ENCODE results near the gene KIF21A. TPM values are rescaled to one million over a fixed set of nuclear protein-coding genes. Genes with fewer than 3 reads are reported as not detected.

The KIF21A gene
- total RNA-seq, 6 experiments from 2014 or later = 0.55 to 2.7 (median 0.83) TPM

GRCh38 chr12:39419471-39419870, 23.4 kb downstream of the KIF21A start:
- H3K4me3 Mint-ChIP-seq = no peak overlapping the region
- no peak for DNase-seq
- H3K27ac Mint-ChIP-seq = no peak overlapping the region
- peaks cover 10% of the 10 kb centered on the region; the same call in 1 of the 2 replicates for H3K36me3 Mint-ChIP-seq (ENCODE audit: low read depth)
- H3K27me3 Mint-ChIP-seq (ENCODE audit: insufficient read depth) = no peaks in the 10 kb centered on the region
- no peaks in the 10 kb centered on the region for H3K4me1 Mint-ChIP-seq (ENCODE audit: low read depth)
- peaks cover 16% of the 10 kb centered on the region for H3K9me3 Mint-ChIP-seq
- TF ChIP-seq CTCF (IDR thresholded peaks at IDR 0.05) = no peak

DNA sequence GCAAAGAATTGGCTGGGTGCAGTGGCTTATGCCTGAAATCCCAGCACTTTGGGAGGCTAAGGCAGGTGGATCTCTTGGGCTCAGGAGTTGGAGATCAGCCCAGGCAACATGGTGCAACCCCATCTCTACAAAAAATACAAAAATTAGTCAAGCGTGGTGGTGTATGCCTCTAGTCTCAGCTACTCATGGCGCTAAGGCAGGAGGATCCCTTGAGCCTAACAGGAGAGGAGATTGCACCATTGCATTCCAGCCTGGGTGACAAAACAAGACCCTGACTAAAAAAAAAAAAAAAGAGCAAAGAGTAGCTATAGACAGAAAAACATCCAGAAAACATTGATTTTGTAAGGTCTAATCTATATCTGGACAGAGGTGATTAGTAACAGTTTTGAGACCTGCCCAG, 25.0 kb downstream of the KIF21A start:
- peaks cover 10% of the 10 kb centered on the region; the same call in 1 of the 2 replicates for H3K36me3 Mint-ChIP-seq (ENCODE audit: low read depth)
- no peak overlapping the region for H3K27ac Mint-ChIP-seq
- H3K4me1 Mint-ChIP-seq (ENCODE audit: low read depth) = no peaks in the 10 kb centered on the region
- no peak overlapping the region for H3K4me3 Mint-ChIP-seq
- no peak for TF ChIP-seq CTCF (IDR thresholded peaks at IDR 0.05)
- peaks cover 16% of the 10 kb centered on the region for H3K9me3 Mint-ChIP-seq
- DNase-seq = no peak
- H3K27me3 Mint-ChIP-seq (ENCODE audit: insufficient read depth) = no peaks in the 10 kb centered on the region

GRCh38 chr12:39413836-39414771, 28.8 kb downstream of the KIF21A start:
- DNase-seq = no peak
- peaks cover 10% of the 10 kb centered on the region for H3K9me3 Mint-ChIP-seq
- H3K36me3 Mint-ChIP-seq (ENCODE audit: low read depth) = 0 out of 2 replicates have a peak, but pooled peaks cover 5% of the 10 kb centered on the region
- no peaks in the 10 kb centered on the region for H3K4me1 Mint-ChIP-seq (ENCODE audit: low read depth)
- H3K27ac Mint-ChIP-seq = no peak overlapping the region
- no peak overlapping the region for H3K4me3 Mint-ChIP-seq
- TF ChIP-seq CTCF (IDR thresholded peaks at IDR 0.05) = no peak
- no peaks in the 10 kb centered on the region for H3K27me3 Mint-ChIP-seq (ENCODE audit: insufficient read depth)

DNA sequence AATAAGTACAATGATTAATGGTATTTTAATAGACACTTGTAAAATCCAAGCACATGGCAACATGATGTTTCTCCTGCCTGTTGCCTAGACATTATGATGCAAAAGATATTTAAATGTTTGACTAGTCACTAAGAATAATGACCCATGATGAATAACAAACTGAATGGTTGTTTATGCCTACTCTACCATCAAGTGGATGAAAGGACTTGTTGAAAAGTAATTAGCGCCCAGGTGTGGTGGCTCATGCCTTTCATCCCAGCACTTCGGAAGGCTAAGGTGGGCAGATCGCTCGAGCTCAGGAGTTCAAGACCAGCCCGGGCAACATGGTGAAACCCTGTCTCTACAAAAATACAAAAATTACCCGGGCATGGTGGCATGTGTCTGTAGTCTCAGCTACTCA, 30.7 kb downstream of the KIF21A start:
- no peaks in the 10 kb centered on the region for H3K27me3 Mint-ChIP-seq (ENCODE audit: insufficient read depth)
- TF ChIP-seq CTCF (IDR thresholded peaks at IDR 0.05) = no peak
- no peak overlapping the region for H3K27ac Mint-ChIP-seq
- H3K4me1 Mint-ChIP-seq (ENCODE audit: low read depth) = no peaks in the 10 kb centered on the region
- 0 out of 2 replicates have a peak, but pooled peaks cover 5% of the 10 kb centered on the region for H3K36me3 Mint-ChIP-seq (ENCODE audit: low read depth)
- H3K4me3 Mint-ChIP-seq = no peak overlapping the region
- no peak for DNase-seq
- peaks cover 10% of the 10 kb centered on the region for H3K9me3 Mint-ChIP-seq

GRCh38 chr12:39406262-39406661, 36.7 kb downstream of the KIF21A start:
- peaks cover 8% of the 10 kb centered on the region for H3K9me3 Mint-ChIP-seq
- H3K27ac Mint-ChIP-seq = no peak overlapping the region
- TF ChIP-seq CTCF (IDR thresholded peaks at IDR 0.05) = no peak
- no peaks in the 10 kb centered on the region for H3K27me3 Mint-ChIP-seq (ENCODE audit: insufficient read depth)
- H3K36me3 Mint-ChIP-seq (ENCODE audit: low read depth) = no peaks in the 10 kb centered on the region
- no peaks in the 10 kb centered on the region for H3K4me1 Mint-ChIP-seq (ENCODE audit: low read depth)
- no peak overlapping the region for H3K4me3 Mint-ChIP-seq
- DNase-seq = no peak

All from HFFc6 (cell line).